ENCODE results near the gene GALNT10. TPM values are rescaled to one million over a fixed set of nuclear protein-coding genes. Genes with fewer than 3 reads are reported as not detected.

Gene GALNT10
- polyA plus RNA-seq, 1 of the 3 experiments (the other 2 are of a cell fraction): 56.3 TPM

- TF ChIP-seq TAF1 (IDR thresholded peaks at IDR 0.05; ENCODE audit: borderline replicate concordance, low read depth, low read length): no peak
- no peak for TF ChIP-seq RXRA (IDR thresholded peaks at IDR 0.05; ENCODE audit: borderline replicate concordance, low read depth)
- TF ChIP-seq IRF3 (IDR thresholded peaks at IDR 0.05; ENCODE audit: low read depth, low read length): no peak
- TF ChIP-seq SMC3 (IDR thresholded peaks at IDR 0.05; ENCODE audit: low read depth, low read length): no peak
- TF ChIP-seq MEF2A (IDR thresholded peaks at IDR 0.05; ENCODE audit: borderline replicate concordance, low read depth): no peak
- TF ChIP-seq, protein P1, sequence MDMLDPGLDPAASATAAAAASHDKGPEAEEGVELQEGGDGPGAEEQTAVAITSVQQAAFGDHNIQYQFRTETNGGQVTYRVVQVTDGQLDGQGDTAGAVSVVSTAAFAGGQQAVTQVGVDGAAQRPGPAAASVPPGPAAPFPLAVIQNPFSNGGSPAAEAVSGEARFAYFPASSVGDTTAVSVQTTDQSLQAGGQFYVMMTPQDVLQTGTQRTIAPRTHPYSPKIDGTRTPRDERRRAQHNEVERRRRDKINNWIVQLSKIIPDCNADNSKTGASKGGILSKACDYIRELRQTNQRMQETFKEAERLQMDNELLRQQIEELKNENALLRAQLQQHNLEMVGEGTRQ (IDR thresholded peaks at IDR 0.05; ENCODE audit: borderline replicate concordance, low read depth, low read length): no peak
Observed at GRCh38 chr5:154260224-154260927, 69.8 kb downstream of the GALNT10 start (continued).

- no peak overlapping the region for H3K4me2 ChIP-seq
- peaks cover 15% of the 10 kb centered on the region for H3F3A ChIP-seq (replicated peaks; ENCODE audit: insufficient read depth)
- POLR2A ChIA-PET: no interaction called here
- CTCF ChIA-PET: no interaction called here
- H3K27ac ChIP-seq (ENCODE audit: low read depth in 2 of 2, low read length in 1 of 2): no peak overlapping the region
- H3K9ac ChIP-seq: no peak overlapping the region
- peaks cover 3 to 19% of the 10 kb centered on the region in 2 experiments for H3K36me3 ChIP-seq (replicated peaks in 1 of 2; ENCODE audit: control insufficient read depth in 1 of 2, insufficient read depth in 2 of 2, low read length in 1 of 2)
- H3K9me3 ChIP-seq: no peaks in the 10 kb centered on the region
- no peaks in the 10 kb centered on the region for H4K20me1 ChIP-seq (ENCODE audit: insufficient read depth)
- no peaks in the 10 kb centered on the region for H3K27me3 ChIP-seq (ENCODE audit: insufficient read depth)
- DNase-seq: no peak
- WGBS (ENCODE audit: low lambda C conversion rate): 100% methylated on average over 1 of the region's 2 CpGs
- H3K4me1 ChIP-seq (ENCODE audit: control insufficient read depth in 1 of 2, insufficient read depth in 2 of 2, low read depth in 1 of 2, low read length in 1 of 2): peaks cover 4 to 8% of the 10 kb centered on the region in 2 experiments; a peak in 3 of 4 replicates
- H3K79me2 ChIP-seq (ENCODE audit: insufficient read depth): peaks cover 60% of the 10 kb centered on the region; the same call in 1 of the 2 replicates
- H3K9me2 ChIP-seq: no peaks in the 10 kb centered on the region
- no peak overlapping the region for H3K4me3 ChIP-seq (ENCODE audit: low read depth in 2 of 2, low read length in 1 of 2)
- H2AFZ ChIP-seq (ENCODE audit: low read depth): no peak overlapping the region
- TF ChIP-seq PBX3 (IDR thresholded peaks at IDR 0.05) (no peak), MEF2A (IDR thresholded peaks at IDR 0.05; ENCODE audit: borderline replicate concordance, low read depth) (no peak), CHD2 (IDR thresholded peaks at IDR 0.05; ENCODE audit: low read length, partially characterized antibody) (no peak), FOXM1 (IDR thresholded peaks at IDR 0.05; ENCODE audit: low read depth) (no peak), FOXJ3 (CRISPR knock-in tag; IDR thresholded peaks at IDR 0.05) (no peak), NFIC (IDR thresholded peaks at IDR 0.05; ENCODE audit: borderline replicate concordance) (no peak)
- TF ChIP-seq, protein P2, sequence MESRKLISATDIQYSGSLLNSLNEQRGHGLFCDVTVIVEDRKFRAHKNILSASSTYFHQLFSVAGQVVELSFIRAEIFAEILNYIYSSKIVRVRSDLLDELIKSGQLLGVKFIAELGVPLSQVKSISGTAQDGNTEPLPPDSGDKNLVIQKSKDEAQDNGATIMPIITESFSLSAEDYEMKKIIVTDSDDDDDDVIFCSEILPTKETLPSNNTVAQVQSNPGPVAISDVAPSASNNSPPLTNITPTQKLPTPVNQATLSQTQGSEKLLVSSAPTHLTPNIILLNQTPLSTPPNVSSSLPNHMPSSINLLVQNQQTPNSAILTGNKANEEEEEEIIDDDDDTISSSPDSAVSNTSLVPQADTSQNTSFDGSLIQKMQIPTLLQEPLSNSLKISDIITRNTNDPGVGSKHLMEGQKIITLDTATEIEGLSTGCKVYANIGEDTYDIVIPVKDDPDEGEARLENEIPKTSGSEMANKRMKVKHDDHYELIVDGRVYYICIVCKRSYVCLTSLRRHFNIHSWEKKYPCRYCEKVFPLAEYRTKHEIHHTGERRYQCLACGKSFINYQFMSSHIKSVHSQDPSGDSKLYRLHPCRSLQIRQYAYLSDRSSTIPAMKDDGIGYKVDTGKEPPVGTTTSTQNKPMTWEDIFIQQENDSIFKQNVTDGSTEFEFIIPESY (IDR thresholded peaks at IDR 0.05; ENCODE audit: borderline replicate concordance, low read depth): no peak
Observed at GRCh38 chr5:154262342-154262741, 71.8 kb downstream of the GALNT10 start.
